HG03378 (cell line): ENCODE results near the gene WASF1.
A peak's percentile ranks its signal among the peaks of the same experiment; 100 is the strongest.
"Not testable (repeated sequence)": the region's sequence is repeated elsewhere in the genome, so short reads cannot be mapped to it uniquely, and the experiment has no call there.

ENCODE experiments used
- ATAC-seq: cut with Tn5 transposase; IDR thresholded peaks from one replicate; pipeline ENCODE4 v1.9.1; 2021; ENCODE audit warnings: mild to moderate bottlenecking, moderate library complexity; ENCODE audit not compliant: unreplicated experiment

Gene WASF1

DNA sequence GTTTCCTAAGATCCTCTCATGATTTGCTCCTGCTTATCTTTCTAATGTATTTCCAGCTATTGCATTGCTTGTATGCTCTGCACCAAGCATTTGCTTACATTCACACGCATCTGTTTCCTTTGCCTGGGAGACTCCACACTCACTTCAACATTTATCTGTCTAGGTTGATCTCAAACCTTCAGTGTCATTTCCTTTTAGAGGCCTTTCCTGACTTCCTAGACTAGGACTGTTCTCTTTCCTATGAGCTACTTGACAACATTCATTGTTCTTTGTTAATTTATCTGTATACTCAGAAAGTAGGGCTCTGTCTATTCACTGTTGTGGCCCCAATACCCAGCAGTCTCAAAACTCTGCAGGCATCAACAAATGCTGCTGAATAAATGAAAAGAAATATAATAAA, 84.4 kb downstream of the WASF1 start:
- ATAC-seq, result no peak

DNA sequence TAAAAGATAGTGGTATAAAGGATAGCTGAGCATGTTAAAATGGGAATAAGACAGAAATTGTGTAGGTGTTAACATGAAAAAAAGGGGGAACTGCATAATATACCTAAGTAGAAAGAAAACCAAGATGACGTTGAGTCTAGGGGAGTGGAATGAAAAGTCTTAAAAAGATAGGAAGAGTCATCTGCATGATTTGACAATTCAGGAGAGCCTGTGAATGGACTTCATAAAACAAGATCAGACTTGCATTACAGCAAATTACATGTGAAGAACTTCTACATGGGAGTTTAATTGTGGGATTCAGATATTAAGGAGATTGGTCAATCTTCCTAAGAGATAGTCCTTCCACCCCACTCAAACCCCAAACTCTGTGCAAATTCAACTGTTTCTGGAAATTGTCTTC, 85.5 kb downstream of the WASF1 start:
- no peak for ATAC-seq

DNA sequence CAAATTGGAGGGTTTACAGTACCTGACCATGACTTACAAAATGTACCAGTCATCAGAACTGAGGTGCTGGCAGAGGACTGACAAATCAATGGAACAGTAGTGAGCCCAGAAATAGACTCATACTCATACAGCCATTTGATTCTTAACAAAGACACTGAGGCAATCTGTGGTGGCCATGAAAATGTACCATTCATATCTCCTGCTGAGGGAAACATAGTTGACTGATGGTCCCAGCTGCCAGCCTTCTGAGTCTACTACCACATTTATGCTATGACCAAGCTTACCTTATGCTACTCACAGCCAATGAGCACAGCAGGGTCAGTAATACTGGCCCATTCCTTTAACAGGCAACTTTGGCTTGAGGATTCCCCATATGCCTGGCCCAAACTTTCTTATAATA, 88.6 kb downstream of the WASF1 start:
- ATAC-seq, result no peak

DNA sequence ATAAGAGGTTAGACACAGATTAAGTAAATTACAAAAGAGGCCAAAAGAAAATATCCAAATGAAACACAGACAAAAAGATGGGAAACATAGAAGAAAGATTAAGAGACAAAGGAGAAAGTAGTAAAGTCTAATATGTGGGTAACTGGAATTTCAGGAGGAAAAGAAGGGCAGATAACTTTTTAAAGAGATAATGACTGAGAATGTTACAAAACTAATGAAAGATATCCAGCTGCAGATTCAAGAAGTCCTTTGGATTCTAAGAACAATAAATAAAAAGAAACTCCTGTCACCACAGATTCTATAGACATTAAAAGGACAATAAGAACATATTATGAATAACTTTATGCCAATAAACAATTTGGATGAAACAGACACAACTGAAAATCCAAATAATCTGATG, 90.1 kb downstream of the WASF1 start:
- ATAC-seq, result no peak

DNA sequence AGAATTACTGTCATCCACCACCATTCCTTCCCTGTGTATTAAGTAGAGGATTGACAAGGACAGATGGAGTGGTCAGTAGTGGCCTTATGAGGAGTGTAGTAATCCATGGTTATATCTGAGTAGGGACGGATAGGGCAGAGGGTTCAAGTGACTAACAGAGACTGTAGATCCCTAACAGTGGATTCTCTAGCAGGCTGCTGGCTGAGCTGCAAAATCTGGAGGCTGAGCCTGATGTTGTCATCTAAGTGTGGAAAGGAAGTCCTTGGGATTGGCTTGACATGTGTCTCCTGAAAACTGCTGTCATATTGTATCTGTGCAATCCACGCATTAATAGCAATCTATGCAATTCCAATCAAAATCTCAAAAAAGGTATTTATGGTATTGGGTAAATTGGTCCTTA, 94.2 kb downstream of the WASF1 start:
- no peak for ATAC-seq

DNA sequence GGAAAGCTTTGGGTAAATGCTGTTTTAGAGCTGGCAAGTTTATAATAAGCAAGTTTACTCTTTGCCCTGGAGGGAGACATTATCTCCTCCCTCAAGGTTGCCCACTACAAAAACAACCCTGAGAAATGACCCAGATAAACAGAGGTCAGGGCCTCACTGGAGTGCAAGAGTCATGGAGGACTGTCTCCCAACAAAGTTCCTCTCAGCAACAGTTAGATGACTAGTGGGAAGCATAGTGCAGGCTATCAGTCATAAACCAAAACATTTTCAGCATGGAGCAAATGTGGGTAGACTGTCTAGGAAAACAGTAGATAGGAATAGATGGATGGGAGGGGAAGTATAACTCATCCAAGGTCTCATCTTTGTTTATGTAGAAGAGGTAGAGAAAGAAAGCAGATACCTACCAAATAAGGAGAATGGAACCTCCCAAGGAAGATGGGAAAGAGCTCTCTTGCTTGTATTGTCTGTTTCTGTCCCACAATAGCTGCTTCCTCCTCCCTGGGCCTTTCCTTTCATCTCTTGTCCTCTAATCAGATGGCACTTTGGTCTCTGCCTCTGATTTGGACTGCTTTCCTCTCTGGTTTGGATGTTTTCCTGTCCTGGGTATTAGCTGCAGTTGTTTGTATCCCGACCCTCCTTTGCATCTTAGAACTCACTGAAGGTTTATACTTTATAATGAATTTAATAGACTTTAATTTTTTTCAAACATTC, 95.4 kb downstream of the WASF1 start:
- no peak for ATAC-seq

DNA sequence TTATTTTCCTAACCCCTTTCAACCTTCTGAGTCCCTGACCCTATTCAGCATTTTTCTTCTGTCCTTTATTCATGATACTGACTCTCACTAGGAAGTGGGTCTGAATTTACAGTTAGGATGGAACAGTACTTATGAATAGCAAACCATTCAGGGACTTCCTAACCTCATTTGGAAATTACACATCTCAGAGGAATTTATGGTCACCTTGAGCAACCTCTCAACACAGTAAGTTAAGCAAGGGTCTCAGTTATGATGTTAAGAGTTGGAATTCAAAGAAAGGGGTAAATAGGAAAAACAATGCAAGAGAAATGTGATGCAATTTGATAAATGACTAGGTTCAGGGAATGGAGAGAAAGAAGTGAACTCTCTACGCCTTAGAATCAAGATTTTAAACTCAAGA, 104.1 kb downstream of the WASF1 start:
- no peak for ATAC-seq

DNA sequence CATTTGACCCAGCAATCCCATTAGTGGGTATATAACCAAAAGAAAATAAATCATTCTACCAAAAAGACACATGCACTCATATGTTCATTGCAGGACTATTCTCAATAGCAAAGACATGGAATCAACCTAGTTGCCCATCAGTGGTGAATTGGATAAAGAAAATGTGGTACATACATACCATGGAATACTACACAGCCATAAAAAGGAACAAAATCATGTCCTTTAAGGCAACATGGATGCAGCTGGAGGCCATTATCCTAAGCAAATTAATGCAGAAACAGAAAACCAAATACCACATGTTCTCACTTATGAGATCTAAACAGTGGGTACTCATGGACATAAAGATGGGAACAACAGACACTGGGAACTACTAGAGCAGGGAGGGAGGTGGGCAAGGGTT, 106.0 kb downstream of the WASF1 start:
- ATAC-seq, result not testable (repeated sequence)

DNA sequence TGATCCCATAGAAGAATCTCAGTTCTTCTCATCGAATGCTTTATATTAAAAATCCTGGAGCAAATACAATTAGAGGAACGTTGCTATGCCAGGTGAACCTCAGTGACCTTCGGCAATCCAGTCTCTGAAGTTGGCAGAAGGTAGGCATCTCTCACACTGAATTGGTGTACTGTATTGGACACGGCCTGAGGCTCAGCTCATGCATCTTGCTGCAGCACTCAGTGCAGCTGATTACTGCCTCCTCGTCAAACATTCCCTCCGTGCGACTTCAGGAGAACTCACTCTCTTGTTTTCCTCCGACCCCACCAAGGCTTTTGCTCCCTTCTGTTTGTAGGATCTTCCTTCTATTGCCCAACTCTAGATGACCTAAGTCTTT, 110.9 kb downstream of the WASF1 start:
- ATAC-seq, result no peak

DNA sequence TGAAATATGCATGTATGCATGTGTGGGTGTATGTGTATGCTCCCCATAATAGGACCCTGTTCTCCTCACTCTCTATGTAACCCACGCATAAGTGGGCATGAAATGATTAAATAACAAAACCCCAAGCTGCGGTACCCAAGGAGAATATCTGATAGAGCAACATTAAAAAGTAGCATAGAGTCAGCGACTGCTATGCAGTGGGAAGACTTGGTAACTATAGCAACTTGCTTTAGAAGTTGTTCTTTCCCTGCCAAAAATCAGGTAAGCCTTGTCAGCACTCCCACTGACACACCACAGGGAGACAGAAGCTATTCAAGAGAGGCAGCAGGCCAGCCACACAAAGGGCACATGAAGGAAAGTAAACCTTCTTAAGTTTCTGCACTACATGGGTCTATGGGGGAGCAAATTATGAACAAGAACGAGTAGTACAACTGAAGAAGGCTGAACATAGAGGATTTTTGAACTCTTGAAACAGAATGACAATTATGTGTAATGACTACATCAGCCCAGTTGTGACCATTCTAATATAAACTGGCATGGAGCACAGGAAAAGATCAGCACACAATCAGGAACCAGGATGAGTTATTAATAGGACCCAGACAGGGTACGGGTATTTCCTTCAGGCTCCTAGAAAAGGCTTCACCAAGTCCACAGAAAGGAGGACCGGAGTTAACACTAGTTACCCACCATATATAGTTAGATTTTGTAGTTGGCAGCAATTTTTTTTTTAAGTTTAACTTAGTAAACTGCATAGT, 111.5 kb downstream of the WASF1 start:
- no peak for ATAC-seq

DNA sequence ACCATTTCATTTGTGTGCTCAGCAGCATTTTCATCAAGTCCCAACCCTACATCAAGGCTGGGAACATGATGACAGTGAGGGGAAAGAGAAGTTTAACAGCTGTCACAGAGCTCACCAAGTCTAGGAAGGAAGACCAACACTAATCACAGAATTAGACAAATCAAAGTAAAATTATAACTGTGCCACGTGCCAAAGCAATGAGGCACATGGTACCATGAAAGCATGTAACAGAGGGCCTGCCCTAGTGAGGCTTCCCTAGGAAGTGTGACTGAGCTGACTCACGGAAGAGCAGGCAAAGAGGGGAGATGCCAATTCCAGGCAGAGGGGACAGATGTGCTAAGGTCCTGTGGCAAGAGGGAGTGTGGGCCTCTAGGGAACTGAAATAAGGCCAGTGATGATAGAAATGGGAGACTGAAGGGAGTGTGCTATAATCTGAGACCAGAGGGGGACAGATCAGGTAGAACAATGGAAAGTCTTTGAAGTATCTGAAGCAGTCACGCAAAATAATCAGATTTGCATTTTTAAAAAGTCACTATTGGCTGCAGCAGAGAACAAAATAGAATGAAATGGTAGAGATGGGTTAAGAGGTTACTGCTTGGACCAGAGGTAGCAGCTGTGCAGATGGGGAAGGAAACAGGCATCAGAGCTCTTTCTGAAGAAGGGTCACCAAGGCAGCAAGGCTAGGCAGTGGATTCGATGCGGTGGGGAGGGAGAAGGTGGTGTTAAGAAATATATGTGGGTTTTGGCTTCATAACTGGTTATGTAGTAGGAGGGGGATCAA, 114.5 kb downstream of the WASF1 start:
- no peak for ATAC-seq

DNA sequence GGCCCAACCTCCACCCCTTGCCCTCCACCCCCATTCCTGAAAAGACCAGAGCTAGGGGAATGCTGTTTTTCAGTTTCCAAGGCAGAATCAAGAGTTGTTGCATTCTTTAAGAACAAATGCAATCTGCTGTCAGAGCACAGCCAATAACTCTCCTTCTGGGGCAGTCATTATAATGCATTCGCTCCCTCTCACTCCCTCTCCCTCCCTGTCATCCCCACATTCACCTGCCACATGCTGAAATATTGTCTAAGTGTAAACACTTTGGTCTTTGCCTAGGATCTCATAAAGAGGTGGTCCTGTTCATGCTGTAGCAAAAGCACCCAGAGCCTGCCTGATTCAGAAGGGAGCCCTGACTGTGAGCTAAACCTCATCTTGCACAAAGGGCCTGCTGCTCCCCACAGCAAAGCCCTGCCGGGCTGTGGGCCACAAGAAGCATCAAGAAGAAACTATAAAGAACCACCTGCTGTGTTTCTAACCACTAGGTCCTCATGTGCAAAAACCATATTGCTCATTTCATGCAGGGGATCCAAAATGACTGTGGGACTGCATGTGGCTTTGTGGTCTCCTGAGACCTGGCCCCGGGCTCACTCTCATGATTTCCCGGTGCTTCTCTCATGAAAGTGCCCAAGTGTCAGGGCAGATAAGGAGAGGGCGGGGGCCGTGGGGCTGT, 115.7 kb downstream of the WASF1 start:
- ATAC-seq, result peak; percentile 60

DNA sequence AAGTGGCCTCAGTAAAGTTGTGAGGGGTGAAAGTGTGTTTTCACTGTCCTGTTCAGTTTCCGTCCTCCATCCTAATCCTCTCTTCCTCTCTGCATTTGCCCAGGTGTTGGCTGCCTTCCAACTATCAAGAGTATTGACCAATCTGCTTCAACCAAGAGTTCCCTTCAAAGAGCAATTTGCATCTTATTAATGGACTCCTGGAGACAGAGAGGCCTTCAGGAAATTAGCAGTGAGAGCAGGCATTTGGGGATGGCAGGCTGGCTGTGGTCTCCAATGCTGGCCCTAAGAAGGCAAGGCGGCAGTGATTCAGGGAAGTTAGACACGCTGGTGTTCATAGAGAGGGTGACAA, 124.1 kb downstream of the WASF1 start:
- ATAC-seq, result no peak

DNA sequence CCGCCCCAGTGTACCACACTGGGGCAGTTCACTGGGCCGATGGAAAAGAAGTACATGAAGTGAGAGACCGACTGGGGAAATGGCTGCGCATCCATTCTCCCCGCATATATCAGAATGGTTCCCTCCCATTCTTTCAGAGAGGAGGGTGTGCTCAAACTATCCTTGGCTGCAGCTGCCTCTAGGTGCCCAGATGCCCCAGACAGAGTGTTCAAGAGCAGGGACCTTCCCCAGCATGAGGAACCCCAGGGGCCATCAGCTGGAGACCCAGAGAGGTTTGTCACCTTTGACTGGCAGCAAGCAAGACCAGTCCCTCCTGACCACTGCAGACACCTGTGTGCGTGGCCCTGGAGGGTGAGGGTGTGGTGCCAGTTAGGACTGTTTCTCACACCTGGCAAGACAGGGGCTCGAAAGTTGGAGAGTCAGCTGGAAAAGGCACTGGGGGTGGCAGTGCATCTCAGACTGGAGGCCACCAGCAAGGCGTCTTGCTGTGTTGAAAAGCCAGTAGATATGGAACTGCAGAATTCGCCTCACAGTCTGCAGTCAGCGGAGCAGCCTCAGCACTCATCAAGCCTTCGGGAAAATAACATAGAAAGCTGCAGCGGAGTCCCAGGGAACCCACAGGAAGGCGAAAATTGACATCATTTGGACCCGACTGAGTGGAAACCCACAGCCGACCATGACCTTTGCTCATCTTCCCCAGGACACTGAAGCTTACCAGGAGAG, 124.6 kb downstream of the WASF1 start:
- no peak for ATAC-seq

DNA sequence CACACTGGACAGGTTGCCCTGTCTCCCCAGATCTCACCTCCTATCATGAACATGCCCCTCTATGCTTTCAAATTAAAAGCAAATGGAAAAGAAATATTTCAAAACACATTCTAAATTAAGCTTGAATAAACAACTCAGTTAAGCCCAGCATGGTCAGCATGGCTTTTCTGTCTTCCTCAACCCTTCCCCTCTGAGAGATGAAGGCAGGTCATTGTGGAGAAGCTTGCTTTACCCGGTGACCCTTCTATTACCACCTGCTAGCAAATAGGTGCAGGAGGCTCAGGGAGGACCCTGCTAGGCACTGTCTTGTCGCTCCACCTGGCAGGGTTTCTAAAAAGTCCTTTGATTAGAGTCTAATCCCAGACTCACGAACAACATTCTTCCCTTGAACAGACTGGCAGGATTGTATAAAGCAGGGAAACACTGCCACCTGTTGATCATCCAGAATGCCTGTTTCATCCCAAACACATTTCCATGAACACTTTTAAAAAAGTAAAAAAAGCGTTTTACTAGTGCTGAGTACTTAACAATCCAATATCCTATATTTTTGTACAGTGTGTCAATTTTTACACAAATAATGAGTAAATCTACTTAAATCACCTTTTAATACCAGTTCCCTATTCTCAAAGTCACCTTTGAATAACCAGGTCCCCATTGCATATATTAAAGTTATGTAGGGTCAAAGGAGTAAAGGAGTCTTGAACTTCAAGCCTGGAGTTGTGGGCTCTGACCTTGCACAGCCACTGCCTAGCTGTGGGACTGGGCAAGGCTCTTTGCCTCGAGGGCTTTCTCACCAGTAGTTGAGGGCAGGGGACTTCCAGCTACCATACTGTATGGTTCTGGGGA, 125.9 kb downstream of the WASF1 start:
- no peak for ATAC-seq

DNA sequence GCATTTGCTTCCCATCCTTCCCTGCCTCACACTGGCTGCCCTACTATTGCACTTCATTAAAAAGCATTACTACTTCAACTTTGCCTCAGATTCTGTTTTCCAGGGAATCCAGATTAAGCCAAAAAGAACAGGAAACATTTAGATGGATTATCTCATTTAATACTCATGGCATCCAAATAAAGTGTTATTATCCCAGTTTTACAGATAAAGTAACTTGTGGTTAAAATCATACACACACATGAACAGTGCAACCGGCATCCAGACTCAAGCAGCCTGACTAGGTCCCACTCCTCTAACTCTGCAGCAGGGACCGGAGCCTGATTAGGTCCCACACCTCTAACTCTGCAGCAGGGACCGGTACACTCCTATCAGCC, 129.0 kb downstream of the WASF1 start:
- no peak for ATAC-seq
